Amygdala (tissue), 56 donors: ENCODE measurements around the gene SPAG4.
A peak's percentile ranks its signal among the peaks of the same experiment; 100 is the strongest.

Experiments
- DNase-seq, 56 donors: peaks; one replicate each; lab custom pipeline; 2025; lab: John Stamatoyannopoulos, UW

Gene SPAG4

GRCh38 chr20:35651958-35652357, 36.3 kb downstream of the SPAG4 start:
- no peak for DNase-seq

DNA sequence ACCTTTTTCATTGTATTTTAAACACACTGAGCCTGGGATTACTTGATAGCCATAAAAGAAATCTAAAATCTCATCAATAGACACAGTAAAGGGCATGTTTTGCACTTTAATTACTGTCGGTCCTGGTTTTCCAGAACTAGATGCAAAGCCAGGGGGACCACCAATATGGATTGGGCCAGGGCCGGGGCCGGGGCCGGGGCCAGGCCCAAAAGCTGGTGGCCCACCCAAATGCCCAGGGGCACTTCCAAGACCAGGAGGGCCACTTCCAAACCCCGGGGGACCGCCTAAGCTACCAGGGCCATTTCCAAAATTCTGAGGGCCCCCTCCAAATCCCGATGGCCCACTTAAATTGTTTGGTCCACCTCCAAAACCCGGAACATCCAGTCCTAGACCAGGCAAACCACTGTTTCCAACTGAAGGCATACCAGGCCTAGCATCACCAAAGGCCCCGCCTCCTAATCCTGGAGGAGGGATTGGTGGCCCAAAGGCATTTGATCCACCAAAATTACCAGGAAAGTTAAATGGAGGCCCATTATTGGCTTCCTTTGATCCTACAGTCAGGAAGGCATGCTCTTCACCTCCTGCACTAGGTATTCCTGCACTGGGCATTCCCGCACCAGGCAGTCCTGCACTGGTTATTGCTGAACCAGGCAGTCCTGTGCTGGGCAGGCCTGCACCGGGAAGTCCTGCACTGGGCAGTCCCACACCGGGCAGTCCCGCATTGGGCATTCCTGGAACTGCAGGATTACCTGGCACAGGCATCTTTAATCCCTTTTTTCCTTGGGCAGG, 37.2 kb downstream of the SPAG4 start:
- no peak for DNase-seq

DNA sequence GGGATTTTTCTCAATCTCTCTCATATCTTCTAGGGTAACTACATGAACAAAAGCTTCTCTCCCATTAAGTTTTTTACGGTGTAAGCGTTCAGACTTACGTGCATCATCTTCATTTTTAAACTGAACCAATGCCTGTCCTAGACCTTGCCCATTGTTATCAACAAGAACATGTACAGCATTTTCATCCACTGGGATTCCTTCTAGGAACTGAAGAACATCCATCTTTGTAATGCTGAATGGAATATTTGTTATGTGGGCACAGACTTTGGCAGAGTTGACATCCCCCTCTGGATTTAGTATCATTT, 37.8 kb downstream of the SPAG4 start:
- no peak for DNase-seq

DNA sequence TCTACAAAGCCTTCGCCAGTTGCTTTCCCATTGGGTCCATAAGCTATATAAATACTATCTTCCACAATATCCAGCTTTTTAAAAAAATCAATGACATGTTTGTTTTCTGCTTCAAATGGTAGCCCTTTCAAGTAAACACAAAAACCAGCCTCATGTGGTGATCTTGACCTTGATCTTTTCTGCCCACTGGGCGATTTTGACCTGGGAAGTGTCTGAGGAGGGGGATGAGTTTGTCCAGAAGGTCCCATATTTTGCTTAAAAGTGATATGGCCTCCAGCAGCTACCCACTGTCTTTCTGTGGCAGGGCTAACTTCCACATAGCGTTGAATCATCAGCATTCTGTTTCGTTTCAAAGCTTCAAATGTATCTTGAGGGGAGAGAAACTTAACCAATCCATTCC, 38.3 kb downstream of the SPAG4 start:
- no peak for DNase-seq

DNA sequence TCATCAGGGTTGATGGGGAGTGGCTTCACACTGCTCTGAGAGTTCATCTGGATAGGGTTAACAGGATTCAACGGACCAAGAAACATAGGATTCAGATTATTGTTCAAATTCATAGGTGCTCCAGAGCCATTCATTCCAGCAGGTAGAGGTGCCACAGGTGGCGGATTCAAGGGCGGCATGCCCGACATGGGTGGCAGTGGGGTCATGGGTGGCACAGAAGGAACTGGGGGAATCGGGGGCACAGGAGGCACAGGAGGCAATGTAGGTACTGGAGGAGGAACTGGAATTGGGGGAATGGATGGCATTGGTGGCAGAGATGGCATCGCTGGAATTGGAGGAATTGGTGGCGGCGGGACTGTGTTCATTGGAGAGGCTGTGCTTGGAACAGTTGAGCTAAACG, 38.8 kb downstream of the SPAG4 start:
- no peak for DNase-seq

GRCh38 chr20:35657271-35657670, 41.6 kb downstream of the SPAG4 start:
- DNase-seq = no peak

- DNase-seq = no peak
Observed at GRCh38 chr20:35660122-35660937, 44.7 kb downstream of the SPAG4 start.

GRCh38 chr20:35661053-35661452, 45.4 kb downstream of the SPAG4 start:
- no peak for DNase-seq

DNA sequence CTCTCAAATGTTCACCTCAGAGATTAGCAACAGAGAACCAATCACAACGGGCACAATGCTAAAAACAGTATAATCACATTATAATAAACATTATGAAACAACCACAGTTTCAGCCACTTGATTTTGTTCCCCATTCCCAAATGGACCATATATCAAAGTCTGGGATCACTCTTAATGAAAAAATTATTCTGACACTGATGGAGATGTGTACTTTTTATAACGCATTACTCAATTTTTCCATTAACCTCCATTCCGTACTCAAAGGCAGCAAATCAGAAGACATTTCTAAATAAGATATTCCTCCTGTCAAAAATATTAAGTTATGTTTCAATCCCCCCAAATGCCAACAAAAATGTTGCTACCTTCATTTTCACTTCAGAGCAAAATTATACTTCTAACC, 46.3 kb downstream of the SPAG4 start:
- no peak for DNase-seq

DNA sequence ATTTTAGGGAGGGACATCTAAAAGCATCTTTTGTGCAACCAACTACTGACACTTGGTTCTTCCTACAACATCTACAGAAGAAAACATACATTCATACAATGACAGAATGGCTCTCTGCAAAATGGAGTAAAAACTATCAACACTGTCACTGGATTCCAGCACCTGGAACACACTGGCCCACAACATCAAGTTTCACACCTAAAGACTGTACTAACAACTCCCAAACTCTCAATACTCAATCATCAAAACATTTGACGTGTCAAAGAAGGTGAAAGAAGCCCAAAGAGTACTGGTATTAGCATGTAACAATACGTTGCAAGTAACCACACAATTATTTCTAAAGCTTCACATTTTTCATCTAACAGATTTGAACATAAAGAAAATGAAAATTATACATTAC, 46.9 kb downstream of the SPAG4 start:
- no peak for DNase-seq

- DNase-seq = peak in 31 of 56 donors; percentile 5 to 47 (median 27)
Observed at GRCh38 chr20:35663516-35664465, 48.2 kb downstream of the SPAG4 start.

GRCh38 chr20:35664466-35665206, 49.0 kb downstream of the SPAG4 start, which contains the start of the genes CPNE1 and RBM12:
CPNE1 (minus strand) TSS chr20:35664900; CDS start chr20:35632923, 31,977 bp downstream.
RBM12 (minus strand) TSS chr20:35664900; CDS start chr20:35655322, 9,578 bp downstream.
- peak; percentile 64 to 95 (median 88) for DNase-seq

DNA sequence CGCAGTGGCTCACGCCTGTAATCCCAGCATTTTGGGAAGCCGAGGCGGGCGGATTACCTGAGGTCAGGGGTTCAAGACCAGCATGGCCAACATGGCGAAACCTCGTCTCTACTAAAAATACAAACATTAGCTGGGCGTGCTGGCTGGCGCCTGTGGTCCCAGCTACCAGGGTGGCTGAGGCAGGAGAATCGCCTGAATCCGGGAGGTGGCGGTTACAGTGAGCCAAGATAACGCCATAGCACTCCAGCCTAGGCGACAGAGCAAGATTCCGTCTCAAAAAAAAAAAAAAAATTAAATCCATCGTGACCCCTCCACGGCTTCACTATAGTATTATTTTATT, 50.3 kb downstream of the SPAG4 start:
- DNase-seq = no peak

DNA sequence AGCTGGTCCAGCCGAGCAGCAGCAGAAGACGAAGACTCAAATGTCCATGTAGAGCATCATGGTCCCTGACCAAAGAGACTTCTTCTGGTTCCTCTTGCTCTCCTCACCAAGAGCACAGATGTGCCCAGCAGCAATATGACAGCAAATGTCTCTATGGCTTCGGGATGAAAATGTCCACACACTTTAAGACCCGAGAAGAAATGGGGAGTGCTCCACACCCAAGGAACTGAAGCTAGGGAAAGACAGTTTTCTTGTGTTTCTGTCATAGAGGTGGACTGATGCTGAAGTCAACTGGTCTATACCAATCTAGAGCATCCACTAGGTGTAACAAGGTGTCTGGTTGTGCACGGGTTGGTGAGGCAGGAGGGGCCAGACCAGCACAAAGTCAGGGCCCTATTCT, 53.6 kb downstream of the SPAG4 start:
- DNase-seq = no peak

DNA sequence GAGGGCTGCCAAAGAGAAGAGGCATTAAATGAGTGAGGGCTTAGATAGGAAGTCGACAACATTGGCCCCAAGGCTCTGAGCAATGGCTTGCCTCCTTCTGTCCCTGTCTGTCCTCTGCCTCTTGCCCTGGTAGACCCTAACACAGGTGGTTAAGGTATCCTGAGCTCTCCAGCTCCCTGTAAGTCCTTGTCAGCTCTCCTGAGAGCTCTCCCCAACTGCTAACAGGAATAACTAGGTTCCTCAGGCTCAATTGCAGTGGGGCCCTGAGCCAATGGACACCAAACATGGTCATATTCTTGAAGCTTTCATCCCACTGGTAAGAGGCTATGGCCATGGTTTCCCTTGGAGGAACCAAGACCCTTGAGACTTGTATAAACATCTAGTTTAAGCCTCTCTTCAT, 54.1 kb downstream of the SPAG4 start:
- no peak for DNase-seq
